HepG2 (cell line): Measurements from ENCODE around the gene SIN3A. TPM values are rescaled to one million over a fixed set of nuclear protein-coding genes. Genes with fewer than 3 reads are reported as not detected.

Source experiments
- ERF ChIP-seq: IDR thresholded peaks from 2 replicates; pipeline ENCODE4 v1.6.1; 2018; ENCODE audit warnings: missing biosample characterization, missing genetic modification reagents
- FOXK1 ChIP-seq: sonication (generic); formaldehyde crosslinking; IDR thresholded peaks from 2 replicates; pipeline ENCODE4 v1.4.0; 2020; ENCODE audit warnings: low read depth, missing genetic modification reagents, borderline replicate concordance
- HOXA3 ChIP-seq: sonication (generic); formaldehyde crosslinking; IDR thresholded peaks from 2 replicates; pipeline ENCODE4 v1.5.0; 2020; ENCODE audit warnings: missing genetic modification reagents
- SOX6 ChIP-seq, 2 experiments: fragments of 450-650 bp in 1 of 2; sonication (generic) in 1 of 2; formaldehyde crosslinking in 1 of 2; IDR thresholded peaks; 2 replicates each; pipeline versions ENCODE4 v1.4.0 to v1.6.1; 2017 to 2020; ENCODE audit warnings: antibody characterized with exemption in 1 of 2, mild to moderate bottlenecking in 1 of 2, missing genetic modification reagents in 1 of 2
- TCF7 ChIP-seq: sonication (generic); IDR thresholded peaks from 2 replicates; pipeline ENCODE4 v1.6.1; 2016; ENCODE audit warnings: antibody characterized with exemption, low read depth
- ZNF501 ChIP-seq: sonication (generic); formaldehyde crosslinking; IDR thresholded peaks from 2 replicates; pipeline ENCODE4 v1.5.1; 2020; ENCODE audit warnings: mild to moderate bottlenecking, moderate library complexity, missing genetic modification reagents
- ZNF652 ChIP-seq: IDR thresholded peaks from 2 replicates; pipeline ENCODE4 v1.6.1; 2016; ENCODE audit warnings: low read depth, borderline replicate concordance
- polyA plus RNA-seq, 8 experiments: library from polyadenylated mRNA; depleted of rRNA in 3 of 8; stranded (reverse) in 7 of 8; unstranded in 1 of 8; fragments of >200 nt; fragmentation: Illumina TruSeq in 4 of 8; extraction: Trizol in 4 of 8; gene quantifications; 2 replicates each; pipeline versions ENCODE4 v1.2.1 to v1.2.3, GENCODE V29; 2011 to 2016; ENCODE audit warnings: low read depth in 4 of 8, missing spikeins in 1 of 8, mixed read lengths in 1 of 8; ENCODE audit not compliant: insufficient read depth in 1 of 8
- total RNA-seq, 5 experiments: library from RNA; depleted of rRNA; stranded (reverse); fragments of >200 nt; fragmentation: Illumina TruSeq; extraction: Trizol; gene quantifications; 2 replicates each; pipeline ENCODE4 v1.2.3, GENCODE V29; 2016; ENCODE audit warnings: low read depth in 1 of 5
- TF ChIP-seq, protein P1 (sequence below): IDR thresholded peaks from 2 replicates; pipeline ENCODE4 v1.6.1; 2016
- TF ChIP-seq, protein P2 (sequence below): sonication (generic); formaldehyde crosslinking; IDR thresholded peaks from 2 replicates; pipeline ENCODE4 v1.4.0; 2020; ENCODE audit warnings: mild to moderate bottlenecking, missing genetic modification reagents
- TF ChIP-seq, protein P3 (sequence below): sonication (generic); formaldehyde crosslinking; IDR thresholded peaks from 2 replicates; pipeline ENCODE4 v1.8.1; 2023; ENCODE audit warnings: mild to moderate bottlenecking, missing genetic modification reagents, borderline replicate concordance
- TF ChIP-seq, protein P4 (sequence below): sonication (generic); formaldehyde crosslinking; conservative IDR thresholded peaks from 2 replicates; pipeline ENCODE4 v1.4.0; 2020; ENCODE audit warnings: mild to moderate bottlenecking, missing genetic modification reagents, moderate library complexity
- TF ChIP-seq, protein P5 (sequence below): sonication (generic); formaldehyde crosslinking; IDR thresholded peaks from 2 replicates; pipeline ENCODE4 v1.5.0; 2020; ENCODE audit warnings: mild to moderate bottlenecking, missing genetic modification reagents, borderline replicate concordance

The SIN3A gene
- total and polyA plus RNA-seq, 2 of the 13 experiments (the other 11 are each of a cell fraction or from before 2014, with no cell fraction given): 16.1 to 28.1 TPM

DNA sequence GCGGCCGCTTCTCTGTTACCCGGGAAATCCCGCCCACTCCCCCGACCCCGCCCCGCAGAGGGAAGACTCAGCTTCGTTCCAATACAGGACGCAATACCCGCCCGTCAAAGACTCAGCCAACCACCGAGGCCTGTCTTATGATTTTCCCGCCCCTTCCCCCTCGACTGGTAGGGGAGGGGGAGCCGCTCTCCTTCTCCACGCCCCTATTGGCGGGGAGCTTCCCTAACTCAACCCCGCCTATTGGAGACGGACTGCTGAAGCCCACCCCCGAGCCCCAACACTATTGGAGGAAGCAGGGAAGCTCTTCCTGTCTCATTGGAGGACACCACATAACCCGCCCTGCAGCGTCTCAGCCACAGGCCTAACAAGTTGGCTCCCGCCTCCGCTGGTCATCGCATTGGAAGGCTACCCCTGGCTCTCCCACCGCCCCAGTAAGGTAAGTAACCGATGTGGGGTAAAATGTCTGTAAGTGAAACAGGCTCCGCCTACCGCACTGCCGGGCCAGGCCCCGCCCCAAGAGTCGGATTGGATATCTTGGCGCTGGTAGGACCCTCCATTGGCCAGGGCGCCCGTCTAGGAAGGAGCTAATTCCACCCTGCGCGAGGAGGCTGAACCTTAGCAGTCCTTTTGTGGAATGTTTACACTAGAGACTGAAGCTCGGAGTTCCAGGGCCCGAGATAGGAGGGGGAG is at the start of gene SIN3A (continued):
- TF ChIP-seq, protein P1, sequence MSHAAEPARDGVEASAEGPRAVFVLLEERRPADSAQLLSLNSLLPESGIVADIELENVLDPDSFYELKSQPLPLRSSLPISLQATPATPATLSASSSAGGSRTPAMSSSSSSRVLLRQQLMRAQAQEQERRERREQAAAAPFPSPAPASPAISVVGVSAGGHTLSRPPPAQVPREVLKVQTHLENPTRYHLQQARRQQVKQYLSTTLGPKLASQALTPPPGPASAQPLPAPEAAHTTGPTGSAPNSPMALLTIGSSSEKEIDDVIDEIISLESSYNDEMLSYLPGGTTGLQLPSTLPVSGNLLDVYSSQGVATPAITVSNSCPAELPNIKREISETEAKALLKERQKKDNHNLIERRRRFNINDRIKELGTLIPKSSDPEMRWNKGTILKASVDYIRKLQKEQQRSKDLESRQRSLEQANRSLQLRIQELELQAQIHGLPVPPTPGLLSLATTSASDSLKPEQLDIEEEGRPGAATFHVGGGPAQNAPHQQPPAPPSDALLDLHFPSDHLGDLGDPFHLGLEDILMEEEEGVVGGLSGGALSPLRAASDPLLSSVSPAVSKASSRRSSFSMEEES: no peak; the same call in 1 of the 2 replicates
- TF ChIP-seq, protein P2, sequence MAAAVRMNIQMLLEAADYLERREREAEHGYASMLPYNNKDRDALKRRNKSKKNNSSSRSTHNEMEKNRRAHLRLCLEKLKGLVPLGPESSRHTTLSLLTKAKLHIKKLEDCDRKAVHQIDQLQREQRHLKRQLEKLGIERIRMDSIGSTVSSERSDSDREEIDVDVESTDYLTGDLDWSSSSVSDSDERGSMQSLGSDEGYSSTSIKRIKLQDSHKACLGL (CRISPR knock-in tag): no peak
- TF ChIP-seq, protein P3, sequence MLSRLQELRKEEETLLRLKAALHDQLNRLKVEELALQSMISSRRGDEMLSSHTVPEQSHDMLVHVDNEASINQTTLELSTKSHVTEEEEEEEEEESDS (CRISPR knock-in tag): no peak
- TF ChIP-seq SOX6 (IDR thresholded peaks at IDR 0.05): no peak
- peak; percentile 52 for TF ChIP-seq SOX6 (CRISPR knock-in tag; IDR thresholded peaks at IDR 0.05)
- TF ChIP-seq ERF (CRISPR knock-in tag): peak; percentile 46
- peak; percentile 30 for TF ChIP-seq FOXK1
- TF ChIP-seq, protein P4, sequence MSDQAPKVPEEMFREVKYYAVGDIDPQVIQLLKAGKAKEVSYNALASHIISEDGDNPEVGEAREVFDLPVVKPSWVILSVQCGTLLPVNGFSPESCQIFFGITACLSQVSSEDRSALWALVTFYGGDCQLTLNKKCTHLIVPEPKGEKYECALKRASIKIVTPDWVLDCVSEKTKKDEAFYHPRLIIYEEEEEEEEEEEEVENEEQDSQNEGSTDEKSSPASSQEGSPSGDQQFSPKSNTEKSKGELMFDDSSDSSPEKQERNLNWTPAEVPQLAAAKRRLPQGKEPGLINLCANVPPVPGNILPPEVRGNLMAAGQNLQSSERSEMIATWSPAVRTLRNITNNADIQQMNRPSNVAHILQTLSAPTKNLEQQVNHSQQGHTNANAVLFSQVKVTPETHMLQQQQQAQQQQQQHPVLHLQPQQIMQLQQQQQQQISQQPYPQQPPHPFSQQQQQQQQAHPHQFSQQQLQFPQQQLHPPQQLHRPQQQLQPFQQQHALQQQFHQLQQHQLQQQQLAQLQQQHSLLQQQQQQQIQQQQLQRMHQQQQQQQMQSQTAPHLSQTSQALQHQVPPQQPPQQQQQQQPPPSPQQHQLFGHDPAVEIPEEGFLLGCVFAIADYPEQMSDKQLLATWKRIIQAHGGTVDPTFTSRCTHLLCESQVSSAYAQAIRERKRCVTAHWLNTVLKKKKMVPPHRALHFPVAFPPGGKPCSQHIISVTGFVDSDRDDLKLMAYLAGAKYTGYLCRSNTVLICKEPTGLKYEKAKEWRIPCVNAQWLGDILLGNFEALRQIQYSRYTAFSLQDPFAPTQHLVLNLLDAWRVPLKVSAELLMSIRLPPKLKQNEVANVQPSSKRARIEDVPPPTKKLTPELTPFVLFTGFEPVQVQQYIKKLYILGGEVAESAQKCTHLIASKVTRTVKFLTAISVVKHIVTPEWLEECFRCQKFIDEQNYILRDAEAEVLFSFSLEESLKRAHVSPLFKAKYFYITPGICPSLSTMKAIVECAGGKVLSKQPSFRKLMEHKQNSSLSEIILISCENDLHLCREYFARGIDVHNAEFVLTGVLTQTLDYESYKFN (CRISPR knock-in tag): peak; percentile 43; the same call in 1 of the 2 replicates
- TF ChIP-seq, protein P5, sequence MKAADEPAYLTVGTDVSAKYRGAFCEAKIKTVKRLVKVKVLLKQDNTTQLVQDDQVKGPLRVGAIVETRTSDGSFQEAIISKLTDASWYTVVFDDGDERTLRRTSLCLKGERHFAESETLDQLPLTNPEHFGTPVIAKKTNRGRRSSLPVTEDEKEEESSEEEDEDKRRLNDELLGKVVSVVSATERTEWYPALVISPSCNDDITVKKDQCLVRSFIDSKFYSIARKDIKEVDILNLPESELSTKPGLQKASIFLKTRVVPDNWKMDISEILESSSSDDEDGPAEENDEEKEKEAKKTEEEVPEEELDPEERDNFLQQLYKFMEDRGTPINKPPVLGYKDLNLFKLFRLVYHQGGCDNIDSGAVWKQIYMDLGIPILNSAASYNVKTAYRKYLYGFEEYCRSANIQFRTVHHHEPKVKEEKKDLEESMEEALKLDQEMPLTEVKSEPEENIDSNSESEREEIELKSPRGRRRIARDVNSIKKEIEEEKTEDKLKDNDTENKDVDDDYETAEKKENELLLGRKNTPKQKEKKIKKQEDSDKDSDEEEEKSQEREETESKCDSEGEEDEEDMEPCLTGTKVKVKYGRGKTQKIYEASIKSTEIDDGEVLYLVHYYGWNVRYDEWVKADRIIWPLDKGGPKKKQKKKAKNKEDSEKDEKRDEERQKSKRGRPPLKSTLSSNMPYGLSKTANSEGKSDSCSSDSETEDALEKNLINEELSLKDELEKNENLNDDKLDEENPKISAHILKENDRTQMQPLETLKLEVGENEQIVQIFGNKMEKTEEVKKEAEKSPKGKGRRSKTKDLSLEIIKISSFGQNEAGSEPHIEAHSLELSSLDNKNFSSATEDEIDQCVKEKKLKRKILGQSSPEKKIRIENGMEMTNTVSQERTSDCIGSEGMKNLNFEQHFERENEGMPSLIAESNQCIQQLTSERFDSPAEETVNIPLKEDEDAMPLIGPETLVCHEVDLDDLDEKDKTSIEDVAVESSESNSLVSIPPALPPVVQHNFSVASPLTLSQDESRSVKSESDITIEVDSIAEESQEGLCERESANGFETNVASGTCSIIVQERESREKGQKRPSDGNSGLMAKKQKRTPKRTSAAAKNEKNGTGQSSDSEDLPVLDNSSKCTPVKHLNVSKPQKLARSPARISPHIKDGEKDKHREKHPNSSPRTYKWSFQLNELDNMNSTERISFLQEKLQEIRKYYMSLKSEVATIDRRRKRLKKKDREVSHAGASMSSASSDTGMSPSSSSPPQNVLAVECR: peak; percentile 53; the same call in 1 of the 2 replicates
- TF ChIP-seq HOXA3: peak; percentile 26; the same call in 1 of the 2 replicates
- no peak for TF ChIP-seq ZNF652 (CRISPR knock-in tag)
- TF ChIP-seq TCF7: no peak
- TF ChIP-seq ZNF501: no peak; the same call in 1 of the 2 replicates
